ENCODE measurements around the gene CD27. TPM values are rescaled to one million over a fixed set of nuclear protein-coding genes. Genes with fewer than 3 reads are reported as not detected.

CD27 gene
- total RNA-seq, 1 donor from 2014 or later = 0.16 TPM

- Histone ChIP-seq H3K4me3 (peak overlapping the region; percentile 90), H3K27ac (replicated peaks) (peak overlapping the region; percentile 99), H3K36me3 (peaks cover 54% of the 10 kb centered on the region), H3K27me3 (ENCODE audit: low read depth) (no peaks in the 10 kb centered on the region), H3K4me1 (peaks cover 34% of the 10 kb centered on the region), H3K9me3 (replicated peaks) (no peaks in the 10 kb centered on the region)
- DNase-seq = peak; percentile 39
- TF ChIP-seq CTCF (IDR thresholded peaks at IDR 0.05; ENCODE audit: borderline replicate concordance) = no peak
- intact Hi-C loops (cut with micrococcal nuclease) = no loop called here
These were observed 8.3 kb downstream of the CD27 start for GRCh38 chr12:6452944-6453630.

GRCh38 chr12:6457220-6457945 lies 12.6 kb downstream of the CD27 start:
- H3K27ac ChIP-seq (replicated peaks) = no peak overlapping the region
- intact Hi-C loops (cut with micrococcal nuclease) = no loop called here
- H3K36me3 ChIP-seq = peaks cover 92% of the 10 kb centered on the region
- no peak for DNase-seq
- no peak for TF ChIP-seq CTCF (IDR thresholded peaks at IDR 0.05; ENCODE audit: borderline replicate concordance)
- no peak overlapping the region for H3K4me3 ChIP-seq
- no peaks in the 10 kb centered on the region for H3K9me3 ChIP-seq (replicated peaks)
- no peaks in the 10 kb centered on the region for H3K27me3 ChIP-seq (ENCODE audit: low read depth)
- peaks cover 34% of the 10 kb centered on the region for H3K4me1 ChIP-seq

GRCh38 chr12:6458281-6459003 lies 13.7 kb downstream of the CD27 start:
- Histone ChIP-seq H3K27ac (replicated peaks) (no peak overlapping the region), H3K4me3 (no peak overlapping the region), H3K27me3 (ENCODE audit: low read depth) (no peaks in the 10 kb centered on the region), H3K4me1 (peaks cover 23% of the 10 kb centered on the region), H3K9me3 (replicated peaks) (no peaks in the 10 kb centered on the region), H3K36me3 (peaks cover 99% of the 10 kb centered on the region)
- TF ChIP-seq CTCF (IDR thresholded peaks at IDR 0.05; ENCODE audit: borderline replicate concordance) = no peak
- intact Hi-C loops (cut with micrococcal nuclease) = no loop called here
- DNase-seq = no peak

- peaks cover 20% of the 10 kb centered on the region for H3K4me1 ChIP-seq
- H3K27me3 ChIP-seq (ENCODE audit: low read depth) = no peaks in the 10 kb centered on the region
- no peaks in the 10 kb centered on the region for H3K9me3 ChIP-seq (replicated peaks)
- peaks cover 98% of the 10 kb centered on the region for H3K36me3 ChIP-seq
- no peak overlapping the region for H3K4me3 ChIP-seq
- intact Hi-C loops (cut with micrococcal nuclease) = no loop called here
- H3K27ac ChIP-seq (replicated peaks) = no peak overlapping the region
- TF ChIP-seq CTCF (IDR thresholded peaks at IDR 0.05; ENCODE audit: borderline replicate concordance) = no peak
- no peak for DNase-seq
These were observed 14.2 kb downstream of the CD27 start for GRCh38 chr12:6459004-6459337.

- Histone ChIP-seq H3K4me3 (peak overlapping the region; percentile 17), H3K27ac (replicated peaks) (peak overlapping the region; percentile 65), H3K36me3 (peaks cover 95% of the 10 kb centered on the region), H3K27me3 (ENCODE audit: low read depth) (no peaks in the 10 kb centered on the region), H3K4me1 (peaks cover 24% of the 10 kb centered on the region), H3K9me3 (replicated peaks) (no peaks in the 10 kb centered on the region)
- DNase-seq = no peak
- no peak for TF ChIP-seq CTCF (IDR thresholded peaks at IDR 0.05; ENCODE audit: borderline replicate concordance)
- intact Hi-C loops (cut with micrococcal nuclease) = no loop called here
These were observed 16.1 kb downstream of the CD27 start for GRCh38 chr12:6460751-6461371.

All from left ventricle myocardium inferior (tissue), 1 donor.